GM21825 (cell line): ENCODE results near the gene FBXW2.
"Not testable (repeated sequence)": the region's sequence is repeated elsewhere in the genome, so short reads cannot be mapped to it uniquely, and the experiment has no call there.

ENCODE experiments used
- ATAC-seq: cut with Tn5 transposase; IDR thresholded peaks from one replicate; pipeline ENCODE4 v1.9.1; 2021; ENCODE audit warnings: mild to moderate bottlenecking, moderate library complexity; ENCODE audit not compliant: unreplicated experiment

FBXW2 gene

GRCh38 chr9:120746366-120746765 lies 46.9 kb downstream of the FBXW2 start:
- not testable (repeated sequence) for ATAC-seq

- ATAC-seq: no peak
These were observed 47.9 kb downstream of the FBXW2 start for GRCh38 chr9:120745278-120745677.

GRCh38 chr9:120742951-120743416 lies 50.2 kb downstream of the FBXW2 start:
- ATAC-seq: no peak

GRCh38 chr9:120741701-120742100 lies 51.5 kb downstream of the FBXW2 start:
- ATAC-seq: no peak

- ATAC-seq: no peak
These were observed 52.0 kb downstream of the FBXW2 start for GRCh38 chr9:120741191-120741590.

GRCh38 chr9:120740132-120740531 lies 53.1 kb downstream of the FBXW2 start:
- no peak for ATAC-seq

GRCh38 chr9:120737416-120738165 lies 55.6 kb downstream of the FBXW2 start:
- no peak for ATAC-seq

- ATAC-seq: no peak
These were observed 56.3 kb downstream of the FBXW2 start for GRCh38 chr9:120736881-120737280.

- ATAC-seq: no peak
These were observed 57.6 kb downstream of the FBXW2 start for GRCh38 chr9:120735415-120736126.

GRCh38 chr9:120734607-120735410 lies 58.4 kb downstream of the FBXW2 start:
- no peak for ATAC-seq

- ATAC-seq: no peak
These were observed 60.0 kb downstream of the FBXW2 start for GRCh38 chr9:120733190-120733589.

- ATAC-seq: no peak
These were observed 62.3 kb downstream of the FBXW2 start for GRCh38 chr9:120730654-120731514.

GRCh38 chr9:120729791-120730241 lies 63.4 kb downstream of the FBXW2 start:
- no peak for ATAC-seq

GRCh38 chr9:120726484-120726883 lies 66.7 kb downstream of the FBXW2 start:
- no peak for ATAC-seq

- ATAC-seq: no peak
These were observed 67.3 kb downstream of the FBXW2 start for GRCh38 chr9:120725907-120726306.

- no peak for ATAC-seq
These were observed 68.3 kb downstream of the FBXW2 start for GRCh38 chr9:120724757-120725400.

GRCh38 chr9:120723565-120723964 lies 69.7 kb downstream of the FBXW2 start:
- no peak for ATAC-seq

- no peak for ATAC-seq
These were observed 72.8 kb downstream of the FBXW2 start for GRCh38 chr9:120720404-120720803.

- ATAC-seq: no peak
These were observed 74.9 kb downstream of the FBXW2 start for GRCh38 chr9:120718316-120718715.

- no peak for ATAC-seq
These were observed 76.0 kb downstream of the FBXW2 start for GRCh38 chr9:120717176-120717575.
